A673 (cell line): ENCODE data around the gene ATAD5.

Source experiments
- EZH2 ChIP-seq: fragments of 200-600 bp; sonication (generic); IDR thresholded peaks from 2 replicates; pipeline ENCODE4 v1.6.1; 2017; ENCODE audit warnings: borderline replicate concordance, low read depth, mild to moderate bottlenecking, mixed read lengths, antibody characterized with exemption, low read length; ENCODE audit not compliant: poor library complexity, severe bottlenecking
- TF ChIP-seq, protein P1 (sequence below): fragments of 300-800, 200-600 bp; sonication (generic); conservative IDR thresholded peaks from 2 replicates; pipeline ENCODE4 v1.5.1; 2017; ENCODE audit warnings: low read depth, mild to moderate bottlenecking, antibody characterized with exemption, low read length, moderate library complexity, mixed read lengths

DNA sequence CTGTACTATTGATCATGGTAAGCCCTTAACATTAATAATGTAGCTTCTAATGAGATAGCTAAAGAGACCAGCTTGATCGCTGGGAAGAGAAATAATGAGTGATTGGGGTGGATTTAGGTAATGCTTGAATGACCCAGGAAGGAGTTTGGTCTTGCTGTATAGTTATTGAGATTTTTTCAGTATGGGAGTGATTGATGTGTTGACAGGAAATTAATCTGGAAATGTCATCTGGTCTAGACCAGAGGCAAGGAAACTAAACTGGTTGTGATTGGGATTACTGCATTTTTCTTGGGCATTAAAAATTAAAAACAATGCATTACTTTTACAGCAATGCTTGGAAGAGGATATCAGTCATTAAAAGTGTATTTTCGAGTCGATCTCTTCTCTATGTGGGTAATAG, 62.5 kb downstream of the ATAD5 start:
- TF ChIP-seq EZH2: no peak
- TF ChIP-seq, protein P1, sequence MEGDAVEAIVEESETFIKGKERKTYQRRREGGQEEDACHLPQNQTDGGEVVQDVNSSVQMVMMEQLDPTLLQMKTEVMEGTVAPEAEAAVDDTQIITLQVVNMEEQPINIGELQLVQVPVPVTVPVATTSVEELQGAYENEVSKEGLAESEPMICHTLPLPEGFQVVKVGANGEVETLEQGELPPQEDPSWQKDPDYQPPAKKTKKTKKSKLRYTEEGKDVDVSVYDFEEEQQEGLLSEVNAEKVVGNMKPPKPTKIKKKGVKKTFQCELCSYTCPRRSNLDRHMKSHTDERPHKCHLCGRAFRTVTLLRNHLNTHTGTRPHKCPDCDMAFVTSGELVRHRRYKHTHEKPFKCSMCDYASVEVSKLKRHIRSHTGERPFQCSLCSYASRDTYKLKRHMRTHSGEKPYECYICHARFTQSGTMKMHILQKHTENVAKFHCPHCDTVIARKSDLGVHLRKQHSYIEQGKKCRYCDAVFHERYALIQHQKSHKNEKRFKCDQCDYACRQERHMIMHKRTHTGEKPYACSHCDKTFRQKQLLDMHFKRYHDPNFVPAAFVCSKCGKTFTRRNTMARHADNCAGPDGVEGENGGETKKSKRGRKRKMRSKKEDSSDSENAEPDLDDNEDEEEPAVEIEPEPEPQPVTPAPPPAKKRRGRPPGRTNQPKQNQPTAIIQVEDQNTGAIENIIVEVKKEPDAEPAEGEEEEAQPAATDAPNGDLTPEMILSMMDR: no peak
